Stimulated activated CD4-positive, alpha-beta T cell treated with anti-CD3 and anti-CD28 coated beads, Interleukin-1b, Interleukin-23, amount 100 ng/mL, for 1 hour (primary cell): ENCODE measurements around the gene MET.
"Not testable (repeated sequence)": the region's sequence is repeated elsewhere in the genome, so short reads cannot be mapped to it uniquely, and the experiment has no call there.

Experiments
- DNase-seq, 2 donors: peaks; one replicate each; pipeline ENCODE4 v3.0.0-alpha.2; 2020; ENCODE audit warnings: low read depth in 2 of 2

MET gene

GRCh38 chr7:116809636-116810266 is 137.8 kb downstream of the MET start:
- no peak for DNase-seq

- DNase-seq, result no peak
Observed at GRCh38 chr7:116810267-116811116, 138.5 kb downstream of the MET start.

GRCh38 chr7:116811768-116812167 is 139.8 kb downstream of the MET start:
- DNase-seq, result no peak

GRCh38 chr7:116812860-116813259 is 140.9 kb downstream of the MET start:
- no peak for DNase-seq

- not testable (repeated sequence) for DNase-seq
Observed at GRCh38 chr7:116813371-116813770, 141.4 kb downstream of the MET start.

GRCh38 chr7:116815041-116815440 is 143.0 kb downstream of the MET start:
- DNase-seq, result no peak

- no peak for DNase-seq
Observed at GRCh38 chr7:116820149-116820548, 148.2 kb downstream of the MET start.

- not testable (repeated sequence) for DNase-seq
Observed at GRCh38 chr7:116821647-116822046, 149.7 kb downstream of the MET start.

- DNase-seq, result no peak
Observed at GRCh38 chr7:116824449-116824848, 152.5 kb downstream of the MET start.

- no peak for DNase-seq
Observed at GRCh38 chr7:116828281-116828680, 156.3 kb downstream of the MET start.

GRCh38 chr7:116829041-116829440 is 157.0 kb downstream of the MET start:
- DNase-seq, result no peak

GRCh38 chr7:116829493-116829892 is 157.5 kb downstream of the MET start:
- no peak for DNase-seq

GRCh38 chr7:116832692-116833091 is 160.7 kb downstream of the MET start:
- DNase-seq, result no peak

GRCh38 chr7:116834815-116835504 is 163.0 kb downstream of the MET start:
- DNase-seq, result no peak

- no peak for DNase-seq
Observed at GRCh38 chr7:116836048-116836447, 164.1 kb downstream of the MET start.

- no peak for DNase-seq
Observed at GRCh38 chr7:116836911-116837310, 164.9 kb downstream of the MET start.

- DNase-seq, result no peak
Observed at GRCh38 chr7:116837586-116837985, 165.6 kb downstream of the MET start.

GRCh38 chr7:116840256-116840655 is 168.3 kb downstream of the MET start:
- DNase-seq, result no peak

GRCh38 chr7:116842371-116842770 is 170.4 kb downstream of the MET start:
- no peak for DNase-seq

GRCh38 chr7:116843378-116843777 is 171.4 kb downstream of the MET start:
- no peak for DNase-seq
